Measurements from ENCODE around the gene HLA-DOA. TPM values are rescaled to one million over a fixed set of nuclear protein-coding genes. Genes with fewer than 3 reads are reported as not detected.
A peak's percentile ranks its signal among the peaks of the same experiment; 100 is the strongest.

HLA-DOA gene
- total RNA-seq, 1 donor from 2014 or later: not detected

- no peaks in the 10 kb centered on the region for H3K36me3 ChIP-seq (ENCODE audit: control insufficient read depth, insufficient read depth, low read length)
- no peak for FAIRE-seq
- no peak for TF ChIP-seq CTCF (IDR thresholded peaks at IDR 0.05; ENCODE audit: insufficient read depth, low read length, severe bottlenecking)
- no peaks in the 10 kb centered on the region for H3K27me3 ChIP-seq (ENCODE audit: control insufficient read depth, insufficient read depth, low read length)
- no peak for DNase-seq (ENCODE audit: low read depth)
- no peak overlapping the region for H3K4me3 ChIP-seq (ENCODE audit: low read depth, low read length)
Observed at GRCh38 chr6:33001685-33002084, 7.7 kb downstream of the HLA-DOA start.

GRCh38 chr6:33000055-33000454 lies 9.3 kb downstream of the HLA-DOA start:
- DNase-seq (ENCODE audit: low read depth) (peak; percentile 68), FAIRE-seq (peak; percentile 50)
- Histone ChIP-seq H3K36me3 (ENCODE audit: control insufficient read depth, insufficient read depth, low read length) (no peaks in the 10 kb centered on the region), H3K27me3 (ENCODE audit: control insufficient read depth, insufficient read depth, low read length) (no peaks in the 10 kb centered on the region), H3K4me3 (ENCODE audit: low read depth, low read length) (no peak overlapping the region)
- peak; percentile 55 for TF ChIP-seq CTCF (IDR thresholded peaks at IDR 0.05; ENCODE audit: insufficient read depth, low read length, severe bottlenecking)

GRCh38 chr6:32995448-32995847 lies 13.9 kb downstream of the HLA-DOA start:
- Histone ChIP-seq H3K36me3 (ENCODE audit: control insufficient read depth, insufficient read depth, low read length) (no peaks in the 10 kb centered on the region), H3K4me3 (ENCODE audit: low read depth, low read length) (no peak overlapping the region), H3K27me3 (ENCODE audit: control insufficient read depth, insufficient read depth, low read length) (no peaks in the 10 kb centered on the region)
- no peak for TF ChIP-seq CTCF (IDR thresholded peaks at IDR 0.05; ENCODE audit: insufficient read depth, low read length, severe bottlenecking)
- no peak for DNase-seq (ENCODE audit: low read depth)
- FAIRE-seq: no peak

GRCh38 chr6:32993363-32993973 lies 15.9 kb downstream of the HLA-DOA start:
- FAIRE-seq: no peak
- TF ChIP-seq CTCF (IDR thresholded peaks at IDR 0.05; ENCODE audit: insufficient read depth, low read length, severe bottlenecking): no peak
- DNase-seq (ENCODE audit: low read depth): no peak
- Histone ChIP-seq H3K36me3 (ENCODE audit: control insufficient read depth, insufficient read depth, low read length) (no peaks in the 10 kb centered on the region), H3K4me3 (ENCODE audit: low read depth, low read length) (no peak overlapping the region), H3K27me3 (ENCODE audit: control insufficient read depth, insufficient read depth, low read length) (no peaks in the 10 kb centered on the region)

- no peaks in the 10 kb centered on the region for H3K27me3 ChIP-seq (ENCODE audit: control insufficient read depth, insufficient read depth, low read length)
- no peak for FAIRE-seq
Observed at GRCh38 chr6:32991972-32992371, 17.4 kb downstream of the HLA-DOA start.

More at GRCh38 chr6:32991972-32992371, 17.4 kb downstream of the HLA-DOA start:
- no peak for TF ChIP-seq CTCF (IDR thresholded peaks at IDR 0.05; ENCODE audit: insufficient read depth, low read length, severe bottlenecking)
- no peaks in the 10 kb centered on the region for H3K36me3 ChIP-seq (ENCODE audit: control insufficient read depth, insufficient read depth, low read length)
- no peak for DNase-seq (ENCODE audit: low read depth)
- H3K4me3 ChIP-seq (ENCODE audit: low read depth, low read length): no peak overlapping the region

Data from bronchial epithelial cell (primary cell).